SK-N-SH treated with all-trans-retinoic acid at 6 μM for 48 hours (cell line): ENCODE results near the gene GDPD4.

Source experiments
- ARNTL ChIP-seq: fragments of 450-650 bp; formaldehyde crosslinking; IDR thresholded peaks from 2 replicates; pipeline ENCODE4 v1.5.0; 2020; ENCODE audit warnings: low read depth, mild to moderate bottlenecking, moderate library complexity, borderline replicate concordance
- ESRRG ChIP-seq: fragments of 250-450 bp; sonication (Bioruptor Pico); IDR thresholded peaks from 2 replicates; pipeline ENCODE4 v1.6.1; 2021; ENCODE audit warnings: mild to moderate bottlenecking
- ZC3H10 ChIP-seq: fragments of 250-450 bp; sonication (Bioruptor Pico); IDR thresholded peaks from 2 replicates; pipeline ENCODE4 v1.5.1; 2021; ENCODE audit warnings: mild to moderate bottlenecking, moderate library complexity
- ZFP3 ChIP-seq: fragments of 250-450 bp; sonication (Bioruptor Pico); IDR thresholded peaks from 2 replicates; pipeline ENCODE4 v1.5.0; 2020; ENCODE audit warnings: mild to moderate bottlenecking, moderate library complexity
- ZNF565 ChIP-seq: fragments of 450-650 bp; formaldehyde crosslinking; conservative IDR thresholded peaks from 2 replicates; pipeline ENCODE4 v1.5.0; 2020; ENCODE audit warnings: low read depth, mild to moderate bottlenecking, moderate library complexity
- TF ChIP-seq, protein P1 (sequence below): fragments of 250-450 bp; sonication (Bioruptor Pico); IDR thresholded peaks from 2 replicates; pipeline ENCODE4 v1.5.1; 2020; ENCODE audit warnings: low read depth, mild to moderate bottlenecking, moderate library complexity

DNA sequence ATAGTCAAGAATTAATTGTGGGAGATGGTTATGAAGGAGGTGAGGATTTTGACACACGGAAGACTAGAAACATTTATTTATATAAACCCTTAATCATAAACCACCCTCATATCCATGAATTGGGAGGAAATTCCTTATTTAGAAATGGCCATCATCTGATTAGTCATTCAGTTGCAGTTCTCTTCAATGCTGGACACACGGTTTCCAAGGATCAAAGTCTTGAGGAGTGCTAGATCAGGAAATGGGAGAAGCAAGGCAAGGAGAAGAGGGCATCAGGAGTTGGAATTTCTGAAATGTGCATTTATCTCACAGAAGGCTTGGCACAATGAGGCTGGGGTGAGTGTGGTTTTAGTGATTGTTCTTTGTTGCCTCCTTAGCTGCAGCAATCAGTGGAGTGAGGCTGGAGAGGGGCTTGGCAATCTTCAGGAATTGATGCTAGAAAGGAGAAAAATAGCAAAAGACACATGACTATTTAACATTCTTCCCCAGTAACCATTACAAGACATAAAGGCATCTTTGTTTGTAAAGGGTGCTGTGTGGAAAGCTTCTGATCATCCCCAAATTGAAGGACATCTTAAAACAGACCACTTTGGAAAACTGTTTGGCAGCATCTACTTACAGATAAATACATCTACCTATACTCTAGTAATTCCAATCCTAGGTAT lies 21.6 kb upstream of the GDPD4 start:
- TF ChIP-seq ZFP3 (CRISPR knock-in tag), result no peak
- TF ChIP-seq, protein P1, sequence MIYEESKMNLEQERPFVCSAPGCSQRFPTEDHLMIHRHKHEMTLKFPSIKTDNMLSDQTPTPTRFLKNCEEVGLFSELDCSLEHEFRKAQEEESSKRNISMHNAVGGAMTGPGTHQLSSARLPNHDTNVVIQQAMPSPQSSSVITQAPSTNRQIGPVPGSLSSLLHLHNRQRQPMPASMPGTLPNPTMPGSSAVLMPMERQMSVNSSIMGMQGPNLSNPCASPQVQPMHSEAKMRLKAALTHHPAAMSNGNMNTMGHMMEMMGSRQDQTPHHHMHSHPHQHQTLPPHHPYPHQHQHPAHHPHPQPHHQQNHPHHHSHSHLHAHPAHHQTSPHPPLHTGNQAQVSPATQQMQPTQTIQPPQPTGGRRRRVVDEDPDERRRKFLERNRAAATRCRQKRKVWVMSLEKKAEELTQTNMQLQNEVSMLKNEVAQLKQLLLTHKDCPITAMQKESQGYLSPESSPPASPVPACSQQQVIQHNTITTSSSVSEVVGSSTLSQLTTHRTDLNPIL (CRISPR knock-in tag), result no peak
- no peak for TF ChIP-seq ESRRG (CRISPR knock-in tag)
- no peak for TF ChIP-seq ZNF565 (CRISPR knock-in tag)
- no peak for TF ChIP-seq ZC3H10
- TF ChIP-seq ARNTL, result no peak
